ENCODE measurements around the gene ATP6V1G1. TPM values are rescaled to one million over a fixed set of nuclear protein-coding genes. Genes with fewer than 3 reads are reported as not detected.
"Not testable (repeated sequence)": the region's sequence is repeated elsewhere in the genome, so short reads cannot be mapped to it uniquely, and the experiment has no call there.

The ATP6V1G1 gene
- total RNA-seq, 1 donor from 2014 or later: 188 TPM

- H3K27ac Mint-ChIP-seq (ENCODE audit: unreplicated experiment): no peak overlapping the region
- no peak for TF ChIP-seq EZH2 (IDR thresholded peaks at IDR 0.05; ENCODE audit: insufficient read depth, low read length)
- TF ChIP-seq CTCF (IDR thresholded peaks at IDR 0.05; ENCODE audit: insufficient read depth, low read depth, low read length): no peak
- Histone ChIP-seq H3K79me2 (ENCODE audit: insufficient read depth, low read length) (peaks cover 77% of the 10 kb centered on the region), H3K9me3 (ENCODE audit: insufficient read depth, low read depth, low read length) (no peaks in the 10 kb centered on the region), H3K27me3 (ENCODE audit: insufficient read depth, low read length) (no peaks in the 10 kb centered on the region), H3K4me2 (ENCODE audit: low read length) (no peak overlapping the region), H4K20me1 (ENCODE audit: insufficient read depth, low read length) (peaks cover 76% of the 10 kb centered on the region), H3K9ac (ENCODE audit: low read length) (no peak overlapping the region), H2AFZ (ENCODE audit: low read depth, low read length) (no peak overlapping the region), H3K4me1 (ENCODE audit: insufficient read depth, low read length) (peaks cover 15% of the 10 kb centered on the region), H3K27ac (ENCODE audit: low read depth, low read length) (no peak overlapping the region), H3K4me3 (ENCODE audit: insufficient read depth, low read depth, low read length) (no peak overlapping the region), H3K36me3 (ENCODE audit: insufficient read depth, low read length) (peaks cover 27% of the 10 kb centered on the region)
- FAIRE-seq (no peak), DNase-seq (ENCODE audit: low read depth) (no peak)
- no peaks in the 10 kb centered on the region for H3K9me3 Mint-ChIP-seq (ENCODE audit: unreplicated experiment)
- H3K27me3 Mint-ChIP-seq (ENCODE audit: low read depth, unreplicated experiment): no peaks in the 10 kb centered on the region
- H3K36me3 Mint-ChIP-seq (ENCODE audit: low read depth, unreplicated experiment): peaks cover 21% of the 10 kb centered on the region
- no peak overlapping the region for H3K4me3 Mint-ChIP-seq (ENCODE audit: unreplicated experiment)
- peaks cover 31% of the 10 kb centered on the region for H3K4me1 Mint-ChIP-seq (ENCODE audit: low read depth, unreplicated experiment)
Observed at GRCh38 chr9:114594136-114594535, 6.6 kb downstream of the ATP6V1G1 start.

GRCh38 chr9:114600502-114601248 lies 13.1 kb downstream of the ATP6V1G1 start:
- not testable (repeated sequence) for H3K4me1 ChIP-seq (ENCODE audit: insufficient read depth, low read length); H3K27me3 Mint-ChIP-seq (ENCODE audit: low read depth, unreplicated experiment); H3K27ac ChIP-seq (ENCODE audit: low read depth, low read length); H3K27me3 ChIP-seq (ENCODE audit: insufficient read depth, low read length); H2AFZ ChIP-seq (ENCODE audit: low read depth, low read length); H3K9me3 ChIP-seq (ENCODE audit: insufficient read depth, low read depth, low read length); H3K4me2 ChIP-seq (ENCODE audit: low read length); H3K27ac Mint-ChIP-seq (ENCODE audit: unreplicated experiment); H3K4me1 Mint-ChIP-seq (ENCODE audit: low read depth, unreplicated experiment); H3K9ac ChIP-seq (ENCODE audit: low read length); H3K9me3 Mint-ChIP-seq (ENCODE audit: unreplicated experiment); H3K4me3 ChIP-seq (ENCODE audit: insufficient read depth, low read depth, low read length); H3K4me3 Mint-ChIP-seq (ENCODE audit: unreplicated experiment); FAIRE-seq; DNase-seq (ENCODE audit: low read depth)
- H4K20me1 ChIP-seq (ENCODE audit: insufficient read depth, low read length): peaks cover 22% of the 10 kb centered on the region
- peaks cover 27% of the 10 kb centered on the region for H3K36me3 Mint-ChIP-seq (ENCODE audit: low read depth, unreplicated experiment)
- H3K36me3 ChIP-seq (ENCODE audit: insufficient read depth, low read length): peaks cover 24% of the 10 kb centered on the region
- peaks cover 13% of the 10 kb centered on the region for H3K79me2 ChIP-seq (ENCODE audit: insufficient read depth, low read length)

- not testable (repeated sequence) for H3K4me3 ChIP-seq (ENCODE audit: insufficient read depth, low read depth, low read length); H3K27me3 ChIP-seq (ENCODE audit: insufficient read depth, low read length); H3K27me3 Mint-ChIP-seq (ENCODE audit: low read depth, unreplicated experiment); H3K79me2 ChIP-seq (ENCODE audit: insufficient read depth, low read length); H3K4me3 Mint-ChIP-seq (ENCODE audit: unreplicated experiment); H3K4me1 Mint-ChIP-seq (ENCODE audit: low read depth, unreplicated experiment); H3K4me1 ChIP-seq (ENCODE audit: insufficient read depth, low read length); H3K4me2 ChIP-seq (ENCODE audit: low read length); DNase-seq (ENCODE audit: low read depth); FAIRE-seq; H3K27ac ChIP-seq (ENCODE audit: low read depth, low read length); H3K9me3 Mint-ChIP-seq (ENCODE audit: unreplicated experiment); H3K9me3 ChIP-seq (ENCODE audit: insufficient read depth, low read depth, low read length); H2AFZ ChIP-seq (ENCODE audit: low read depth, low read length); H3K9ac ChIP-seq (ENCODE audit: low read length); H3K27ac Mint-ChIP-seq (ENCODE audit: unreplicated experiment)
- H3K36me3 ChIP-seq (ENCODE audit: insufficient read depth, low read length): peaks cover 24% of the 10 kb centered on the region
- peaks cover 27% of the 10 kb centered on the region for H3K36me3 Mint-ChIP-seq (ENCODE audit: low read depth, unreplicated experiment)
- peaks cover 11% of the 10 kb centered on the region for H4K20me1 ChIP-seq (ENCODE audit: insufficient read depth, low read length)
Observed at GRCh38 chr9:114601787-114602186, 14.2 kb downstream of the ATP6V1G1 start.

All from astrocyte (in vitro differentiated cells and primary cell).